DMS53 treated with DMSO at 0.1 percent for 48 hours (cell line): Measurements from ENCODE around the gene TNF.

Source experiments
- DNase-seq: peaks from one replicate; lab custom pipeline; 2025; ENCODE audit not compliant: unreplicated experiment; lab: John Stamatoyannopoulos, UW

Gene TNF

DNA sequence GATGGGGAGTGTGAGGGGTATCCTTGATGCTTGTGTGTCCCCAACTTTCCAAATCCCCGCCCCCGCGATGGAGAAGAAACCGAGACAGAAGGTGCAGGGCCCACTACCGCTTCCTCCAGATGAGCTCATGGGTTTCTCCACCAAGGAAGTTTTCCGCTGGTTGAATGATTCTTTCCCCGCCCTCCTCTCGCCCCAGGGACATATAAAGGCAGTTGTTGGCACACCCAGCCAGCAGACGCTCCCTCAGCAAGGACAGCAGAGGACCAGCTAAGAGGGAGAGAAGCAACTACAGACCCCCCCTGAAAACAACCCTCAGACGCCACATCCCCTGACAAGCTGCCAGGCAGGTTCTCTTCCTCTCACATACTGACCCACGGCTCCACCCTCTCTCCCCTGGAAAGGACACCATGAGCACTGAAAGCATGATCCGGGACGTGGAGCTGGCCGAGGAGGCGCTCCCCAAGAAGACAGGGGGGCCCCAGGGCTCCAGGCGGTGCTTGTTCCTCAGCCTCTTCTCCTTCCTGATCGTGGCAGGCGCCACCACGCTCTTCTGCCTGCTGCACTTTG lies at the start of gene TNF:
TSS of gene TNF (plus strand) at position 231 of the 567 bp plus-strand sequence. CDS start at position 408, 177 bp downstream.
- DNase-seq, result no peak

DNA sequence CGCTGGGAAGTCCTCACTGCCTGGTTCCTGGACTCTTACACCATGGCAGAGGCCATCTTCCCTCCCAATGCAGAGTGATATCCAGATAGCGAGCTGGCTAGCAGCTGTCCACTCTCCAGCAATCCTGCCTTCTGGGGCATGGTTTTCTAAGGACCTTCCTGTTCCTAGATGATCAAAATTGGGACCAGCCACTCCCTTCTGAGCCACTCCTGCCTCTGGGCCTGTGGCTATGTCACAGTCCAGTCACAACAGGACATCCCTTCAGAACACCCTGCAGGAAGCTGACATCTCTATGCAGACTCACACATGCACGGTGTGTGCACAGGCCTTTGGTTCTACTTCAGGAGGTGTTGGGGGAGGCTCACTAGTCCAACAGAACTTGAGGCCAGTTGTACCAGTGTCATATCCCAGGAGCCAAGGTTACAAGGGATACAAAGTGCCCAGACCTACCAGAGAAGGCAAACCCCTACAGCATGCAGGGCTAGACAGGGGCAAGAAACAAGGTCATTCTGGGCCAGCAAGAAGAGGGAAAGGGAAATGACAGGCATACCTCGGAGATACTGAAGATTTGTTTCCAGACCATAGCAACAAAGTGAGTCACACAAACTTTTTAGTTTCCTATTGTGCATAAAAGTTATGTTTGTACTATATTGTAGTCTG lies 49.3 kb upstream of the TNF start:
- no peak for DNase-seq

DNA sequence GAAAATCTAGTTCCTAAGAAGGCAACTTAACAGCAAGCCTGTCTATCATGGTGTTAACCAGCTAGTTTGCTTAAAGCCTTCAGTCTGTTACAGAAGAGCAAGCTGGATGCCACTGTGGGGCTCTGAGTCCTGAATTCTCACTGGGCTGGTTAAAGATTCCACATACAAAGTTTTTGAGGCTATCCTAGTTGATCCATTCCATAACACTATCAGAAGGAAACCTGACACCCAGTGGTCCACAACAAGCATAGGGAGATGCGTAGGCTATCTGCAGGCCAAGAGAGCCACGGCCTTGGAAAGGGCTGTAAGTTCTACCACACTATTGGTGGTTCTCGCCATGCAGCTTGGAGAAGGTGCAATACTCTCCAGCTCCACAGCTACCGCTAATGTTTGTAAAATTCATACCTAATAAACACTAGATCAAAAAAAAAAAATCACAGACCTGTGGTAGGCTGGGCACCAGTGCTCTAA lies 47.0 kb upstream of the TNF start:
- DNase-seq, result no peak

DNA sequence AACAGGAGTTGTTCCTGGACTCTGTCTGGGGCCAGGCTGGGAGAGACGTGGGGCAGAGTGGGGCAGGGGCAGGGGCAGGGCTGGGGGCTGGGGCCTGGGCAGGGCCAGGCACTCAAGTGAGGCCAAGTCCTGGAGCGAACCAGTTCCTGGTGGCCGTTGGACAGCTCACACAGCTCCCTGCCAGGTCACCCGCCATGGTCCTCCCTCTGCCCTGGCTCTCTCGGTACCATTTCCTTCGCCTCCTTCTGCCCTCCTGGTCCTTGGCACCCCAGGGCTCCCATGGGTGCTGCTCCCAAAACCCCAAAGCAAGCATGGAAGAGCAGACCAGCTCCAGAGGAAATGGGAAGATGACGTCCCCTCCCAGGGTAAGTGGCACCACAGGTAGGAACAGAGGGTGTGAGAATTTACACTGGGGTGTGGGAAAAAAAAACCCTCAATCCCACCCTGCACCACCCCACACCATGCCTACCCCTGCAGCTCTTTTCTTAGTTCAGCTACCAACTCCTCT lies 46.5 kb upstream of the TNF start, which contains the start of gene MCCD1:
TSS of gene MCCD1 (plus strand) at position 142 of the 508 bp plus-strand sequence. CDS start at position 195, 53 bp downstream.
- DNase-seq, result no peak

DNA sequence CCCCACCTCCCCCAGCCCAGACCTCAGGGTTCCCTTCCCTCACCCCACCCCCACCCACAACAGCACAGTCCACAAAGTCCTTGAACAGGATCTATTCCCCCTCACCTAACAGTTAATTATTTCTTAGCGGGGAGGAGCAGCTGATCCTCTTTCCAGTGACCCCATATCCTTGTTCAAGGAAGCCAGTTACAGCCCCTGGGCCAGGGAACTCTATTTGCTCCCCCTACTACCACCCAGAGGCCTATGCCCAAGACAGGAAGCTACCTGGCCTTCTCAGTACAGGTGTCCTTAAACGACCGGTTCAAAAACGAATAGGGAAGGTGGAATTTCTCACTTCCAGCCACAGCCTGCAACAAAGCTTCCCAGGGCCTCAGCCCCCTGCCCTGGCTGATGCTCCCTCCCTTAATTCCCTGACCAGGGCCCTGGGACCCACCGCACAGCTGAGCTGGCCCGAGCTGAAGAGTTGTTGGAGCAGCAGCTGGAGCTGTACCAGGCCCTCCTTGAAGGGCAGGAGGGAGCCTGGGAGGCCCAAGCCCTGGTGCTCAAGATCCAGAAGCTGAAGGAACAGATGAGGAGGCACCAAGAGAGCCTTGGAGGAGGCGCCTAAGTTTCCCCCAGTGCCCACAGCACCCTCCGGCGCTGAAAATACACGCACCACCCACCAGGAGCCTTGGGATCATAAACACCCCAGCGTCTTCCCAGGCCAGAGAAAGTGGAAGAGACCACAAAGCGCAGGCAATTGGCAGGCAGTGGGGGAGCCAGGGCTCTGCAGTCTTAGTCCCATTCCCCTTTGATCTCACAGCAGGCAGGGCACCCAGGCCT lies 45.8 kb upstream of the TNF start:
- no peak for DNase-seq

DNA sequence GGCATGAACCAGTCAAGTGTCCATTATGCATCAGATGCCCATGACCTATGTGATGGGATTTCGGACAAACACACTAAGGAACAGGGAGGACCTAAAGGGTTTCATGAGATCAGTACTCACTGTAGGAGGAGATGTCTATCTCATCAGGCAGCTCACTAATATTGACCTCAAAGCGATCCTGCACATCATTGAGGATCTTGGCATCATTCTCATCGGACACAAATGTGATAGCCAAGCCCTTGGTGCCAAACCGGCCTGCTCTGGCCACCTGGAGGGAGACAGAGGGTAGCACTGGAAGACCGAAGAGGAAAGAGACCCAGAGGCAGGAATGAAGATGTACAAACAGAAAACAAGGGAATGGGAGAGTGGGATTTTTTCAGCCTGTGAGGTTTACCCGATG lies 44.7 kb upstream of the TNF start:
- DNase-seq, result no peak

DNA sequence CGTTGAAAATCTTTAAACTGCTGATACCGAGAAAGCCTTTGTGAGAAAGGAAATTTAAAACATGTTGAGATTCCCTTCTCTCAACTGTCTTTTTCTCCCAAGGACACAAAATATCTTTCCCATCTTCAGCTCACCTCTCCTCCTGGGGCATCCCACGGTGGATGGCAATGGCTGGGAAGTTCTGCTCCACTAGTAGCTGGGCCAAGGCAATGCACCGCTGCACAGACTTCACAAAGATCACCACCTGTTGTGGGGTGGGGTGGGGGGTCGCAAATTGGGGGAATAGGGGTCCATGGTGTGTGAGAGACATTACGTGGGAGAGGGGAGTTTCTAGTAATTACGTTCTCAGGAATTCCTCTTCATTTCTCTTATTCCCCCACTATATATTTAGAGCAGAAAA lies 44.2 kb upstream of the TNF start:
- DNase-seq, result no peak

DNA sequence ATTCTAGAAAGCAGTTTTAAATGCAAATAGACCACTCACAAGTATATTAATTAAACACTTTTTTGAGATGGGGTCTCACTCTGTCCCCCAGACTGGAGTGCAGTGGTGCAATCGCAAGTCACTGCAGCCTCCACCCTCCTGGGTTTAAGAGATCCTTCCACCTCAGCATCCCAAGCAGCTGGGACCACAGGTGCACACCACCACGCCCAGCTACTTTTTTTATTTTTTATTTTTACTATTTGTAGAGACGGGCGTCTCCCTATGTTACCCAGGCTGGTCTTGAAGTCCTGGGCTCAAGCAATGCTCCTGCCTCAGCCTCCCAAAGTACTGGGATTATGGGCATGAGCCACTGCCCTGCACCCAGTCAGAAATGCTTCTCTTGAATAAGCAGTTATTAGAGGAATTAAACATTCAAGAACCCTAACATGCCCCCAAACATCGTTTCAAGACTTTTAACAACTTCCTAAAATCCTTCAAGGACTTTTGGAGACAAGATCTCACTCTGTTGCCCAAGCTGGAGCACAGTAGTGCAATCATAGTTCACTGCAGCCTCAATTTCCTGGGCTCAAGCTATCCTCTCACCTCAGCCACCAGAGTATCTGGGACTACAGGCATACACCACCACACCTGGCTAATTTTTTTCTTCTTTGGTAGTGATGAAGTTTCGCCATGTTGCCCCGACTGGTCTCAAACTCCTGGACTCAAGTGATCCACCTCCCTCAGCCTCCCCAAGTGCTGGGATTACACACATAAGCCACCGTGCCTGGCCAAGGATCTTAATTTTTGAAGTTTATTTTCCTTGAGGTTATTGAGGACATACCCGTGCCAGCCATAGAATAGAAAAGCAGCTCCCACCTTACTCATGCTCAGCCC lies 43.4 kb upstream of the TNF start:
- no peak for DNase-seq

DNA sequence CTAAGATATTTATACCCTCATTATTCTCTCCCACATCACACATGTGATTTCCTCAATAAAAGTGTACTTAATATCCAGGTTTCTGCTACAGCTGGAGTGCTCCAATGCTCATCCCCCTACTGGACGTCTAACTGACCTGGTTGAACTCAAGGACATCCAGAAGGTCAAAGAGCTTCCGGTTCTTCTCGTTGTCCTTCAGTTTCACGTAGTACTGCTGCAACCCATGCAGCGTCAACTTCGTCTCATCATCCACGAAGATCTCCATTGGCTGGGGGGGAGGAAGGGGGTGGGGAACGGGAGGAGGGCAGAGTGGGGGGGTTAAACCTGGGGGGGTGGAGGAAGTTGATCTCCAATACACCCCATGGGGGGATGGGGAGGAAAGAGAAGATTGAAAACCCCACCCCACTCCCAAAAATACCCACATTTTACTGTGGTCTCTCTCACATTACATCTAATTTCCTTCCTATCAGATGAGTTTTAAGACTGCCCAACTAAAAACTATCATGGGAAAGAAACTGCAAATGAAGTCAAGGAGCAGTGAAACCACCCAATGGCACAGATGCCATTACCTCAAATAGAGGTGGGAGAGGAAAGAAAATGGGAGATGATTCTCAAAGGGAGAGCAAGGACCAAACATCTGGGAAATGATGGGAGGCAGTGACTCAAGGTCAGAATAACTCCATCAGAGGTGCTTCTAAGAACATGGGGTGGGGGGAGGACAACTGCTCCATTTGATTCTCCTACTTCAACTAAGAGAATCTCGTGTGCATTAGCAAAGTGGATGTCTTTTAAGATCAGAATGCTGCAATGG lies 42.5 kb upstream of the TNF start:
- DNase-seq, result no peak

DNA sequence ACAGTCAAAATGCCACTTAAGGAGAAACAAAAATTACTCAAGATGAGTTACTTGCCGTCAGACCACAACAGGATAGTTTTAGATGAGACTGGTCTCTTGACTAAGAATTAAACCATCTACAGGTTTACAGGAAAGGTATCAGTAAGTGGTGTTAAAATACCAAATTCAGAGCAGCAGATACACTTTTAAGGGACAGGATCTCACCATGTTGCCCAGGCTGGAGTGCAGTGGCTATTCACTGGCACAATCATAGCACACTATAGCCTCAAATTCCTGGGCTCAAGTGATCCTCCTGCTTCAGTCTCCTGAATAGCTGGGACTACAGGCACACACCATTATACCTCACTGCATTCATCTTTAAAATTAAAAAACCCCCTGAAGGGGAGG lies 41.9 kb upstream of the TNF start:
- no peak for DNase-seq

DNA sequence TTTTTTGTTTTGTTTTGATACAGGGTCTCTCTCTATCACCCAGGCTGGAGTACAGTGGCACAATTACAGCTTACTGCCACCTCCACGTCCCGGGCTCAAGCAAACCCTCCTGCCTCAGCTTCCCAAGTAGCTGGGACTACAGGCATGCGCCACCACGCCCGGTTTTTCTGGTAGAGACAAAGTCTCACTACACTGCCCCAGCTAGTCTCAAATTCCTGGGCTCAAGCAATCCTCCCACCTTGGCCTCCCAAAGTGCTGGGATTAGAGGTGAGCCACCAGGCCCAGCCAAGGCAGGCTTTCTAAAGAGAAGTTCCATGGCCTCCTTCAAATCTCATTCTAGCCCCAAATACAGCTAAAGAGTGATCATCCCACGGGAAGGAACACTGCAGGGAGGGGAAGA lies 41.4 kb upstream of the TNF start:
- DNase-seq, result no peak

DNA sequence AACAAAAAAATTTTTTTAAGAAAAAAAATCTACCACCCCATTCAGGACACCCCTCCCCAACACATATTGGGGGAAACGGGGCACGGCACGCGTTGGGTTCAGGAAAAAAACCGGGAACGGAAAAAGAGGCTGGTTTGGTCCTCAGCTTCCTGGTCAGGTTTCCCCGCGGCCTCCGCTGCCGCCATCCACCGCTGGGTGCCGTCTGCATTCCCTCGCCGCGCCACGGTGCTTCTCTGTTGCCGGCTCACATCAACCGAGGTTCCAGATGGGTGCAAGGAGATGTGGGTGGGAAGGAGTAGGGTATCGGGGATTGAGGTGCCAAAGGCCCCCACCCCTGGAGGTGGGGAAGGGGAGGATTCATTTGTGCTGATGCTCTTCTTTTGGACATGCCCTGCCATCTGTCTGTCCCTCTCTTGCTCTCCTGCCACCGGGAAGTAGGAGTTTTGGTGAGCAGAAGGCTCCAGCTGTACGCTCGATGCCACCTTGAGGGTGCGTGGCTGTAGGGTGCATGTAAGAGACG lies 40.8 kb upstream of the TNF start:
- DNase-seq, result no peak

DNA sequence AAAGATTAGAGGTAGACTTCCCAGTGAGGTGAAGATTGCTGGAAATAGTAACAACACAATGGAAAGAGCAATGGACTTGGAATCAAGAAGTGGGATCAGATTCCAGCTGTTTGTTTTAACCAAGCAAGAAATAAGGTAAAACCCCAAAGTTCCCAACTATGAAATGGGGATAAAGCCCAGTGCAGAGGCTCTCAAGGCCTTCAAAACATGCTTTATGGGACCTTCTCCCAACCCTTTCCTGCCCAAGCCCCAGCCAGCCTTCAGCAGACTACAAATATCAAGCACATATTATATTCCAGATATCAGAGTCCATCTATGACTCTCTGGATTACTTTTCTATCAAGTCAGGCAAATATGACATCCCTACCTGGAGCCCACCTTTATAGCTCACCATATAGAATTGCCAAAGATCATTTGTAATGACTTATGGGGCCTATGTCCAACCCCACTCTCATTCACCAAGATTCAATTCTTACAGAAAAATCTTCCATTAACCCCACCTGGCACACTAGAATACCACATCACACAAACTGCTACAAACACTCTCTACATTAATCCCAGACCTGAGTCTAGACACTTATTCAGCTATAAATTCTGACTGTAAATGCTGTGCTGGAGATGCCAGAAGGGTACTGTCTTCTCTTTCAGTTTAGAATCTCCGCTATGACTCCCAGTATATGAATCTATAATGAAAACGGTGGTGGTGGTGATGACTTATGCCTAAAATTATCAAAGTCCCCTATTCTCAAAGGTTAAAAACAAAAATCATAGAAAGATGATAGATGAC lies 39.6 kb upstream of the TNF start:
- DNase-seq, result no peak

DNA sequence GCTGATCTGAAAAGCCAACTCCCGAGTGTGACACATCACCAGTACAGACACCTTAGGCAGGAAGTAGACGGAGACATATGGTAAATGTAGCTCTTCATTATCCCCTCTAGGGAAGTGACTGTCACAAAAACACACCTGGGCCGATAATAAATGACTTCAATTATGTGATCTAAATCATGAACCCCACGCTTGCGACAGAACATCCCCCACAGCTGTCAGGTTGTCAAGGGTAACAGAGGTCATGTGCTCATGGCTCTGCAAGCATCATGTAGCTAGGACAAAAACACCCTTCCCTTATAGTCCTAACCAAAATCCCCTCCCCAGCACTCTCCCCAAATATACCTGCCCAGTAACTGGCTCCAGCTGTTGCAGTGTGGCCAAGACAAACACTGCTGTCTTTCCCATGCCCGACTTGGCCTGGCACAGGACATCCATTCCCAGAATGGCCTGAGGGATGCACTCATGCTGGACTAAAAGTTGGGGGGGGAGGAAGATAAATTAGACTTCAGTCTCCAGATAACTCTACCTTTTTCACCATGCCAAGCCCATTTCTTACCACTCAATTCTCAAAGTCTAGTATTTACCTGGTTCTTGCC lies 36.5 kb upstream of the TNF start:
- DNase-seq, result no peak

DNA sequence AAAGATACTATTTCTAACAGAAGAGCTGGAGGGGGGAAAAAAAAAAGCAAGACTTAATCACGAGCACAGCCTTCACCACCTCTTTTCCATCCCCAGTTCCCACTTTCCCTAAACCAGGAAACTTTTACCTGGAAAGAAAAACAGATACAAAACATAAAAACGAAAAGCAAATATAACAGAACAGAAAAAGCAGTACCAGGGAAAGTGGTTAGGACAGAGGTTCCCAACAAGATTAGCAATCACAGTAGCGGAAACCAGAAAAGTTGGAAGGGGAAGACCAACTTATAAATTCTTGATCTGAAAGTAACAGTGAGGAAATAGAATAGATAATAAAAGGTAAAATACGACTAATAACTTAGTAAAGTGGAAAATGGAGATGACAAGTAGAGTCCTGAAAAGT lies 34.7 kb upstream of the TNF start:
- DNase-seq, result no peak

DNA sequence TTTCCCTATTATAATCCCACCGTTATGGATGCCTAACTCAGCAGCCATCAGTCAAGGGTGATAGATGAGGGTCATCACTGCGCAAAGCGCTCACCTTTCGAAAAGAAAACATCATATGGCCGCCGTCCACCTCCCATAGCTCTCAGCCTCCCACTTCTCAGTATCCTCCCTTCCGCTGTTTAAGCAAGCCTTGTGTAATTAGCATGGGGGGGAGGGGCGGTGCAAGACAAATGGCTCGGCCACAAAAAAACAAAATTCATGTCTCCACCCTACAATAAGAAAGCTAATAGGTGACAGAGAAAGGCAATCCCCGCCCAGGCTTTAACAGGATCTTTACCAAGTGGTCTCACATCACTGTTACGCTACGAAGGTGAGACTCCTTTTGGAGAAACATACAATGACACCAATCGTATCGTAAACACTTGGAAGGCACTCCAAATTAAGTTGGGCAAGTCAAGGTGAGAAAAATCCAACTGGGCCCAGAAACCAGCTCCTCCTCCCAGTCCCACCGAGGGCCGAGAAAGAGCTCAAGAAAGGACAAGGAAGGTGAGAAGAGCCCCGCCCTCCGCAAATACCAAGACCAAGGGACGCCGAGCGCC lies 34.2 kb upstream of the TNF start:
- DNase-seq, result peak; percentile 34

DNA sequence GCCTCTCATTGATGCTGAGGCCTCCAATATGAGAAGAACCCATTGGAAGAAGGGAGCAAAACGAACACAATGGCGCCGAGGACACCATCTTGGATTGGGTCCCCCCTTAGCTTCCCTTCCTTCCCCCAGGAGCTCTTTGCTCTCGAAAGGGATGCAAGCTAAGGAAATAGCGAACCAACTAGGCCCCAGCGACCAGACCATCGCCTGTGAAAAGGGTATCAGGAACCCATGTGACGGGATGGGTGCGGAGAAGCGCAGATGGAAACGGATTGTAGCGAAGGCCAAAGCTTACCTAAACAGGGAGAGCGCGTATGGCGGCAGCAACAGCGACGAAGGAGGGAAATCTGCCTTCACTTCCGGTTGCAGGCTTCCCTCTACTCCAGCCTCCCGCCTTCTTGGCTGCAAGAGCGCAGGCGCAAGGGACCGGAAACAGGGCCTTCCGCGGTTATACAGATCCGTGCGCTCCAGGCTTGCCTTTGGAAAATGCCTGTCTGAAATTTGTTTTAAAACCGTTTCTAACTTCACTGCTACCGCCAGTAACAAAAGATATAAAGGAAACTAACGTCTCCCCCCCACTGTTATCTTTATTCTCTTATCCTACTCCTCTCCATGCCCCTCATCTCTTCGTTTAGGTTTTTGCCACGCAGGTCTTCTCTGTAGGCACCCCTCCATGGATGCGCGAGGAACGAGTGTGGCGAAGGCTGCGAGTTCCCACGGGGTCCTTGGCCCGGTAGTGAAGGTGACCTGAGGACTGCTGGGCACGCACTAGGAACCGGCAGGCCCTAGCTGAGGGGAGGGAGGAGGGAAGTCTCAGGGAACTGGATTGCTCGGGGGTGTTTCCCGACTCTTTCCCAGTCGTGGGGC lies 33.5 kb upstream of the TNF start, which contains the start of gene DDX39B:
TSS of gene DDX39B (minus strand) at position 346 of the 864 bp plus-strand sequence. CDS start 1,471 bp downstream, outside the sequence.
- peak; percentile 96 for DNase-seq
